ENCODE data around the gene ELK4. TPM values are rescaled to one million over a fixed set of nuclear protein-coding genes. Genes with fewer than 3 reads are reported as not detected.

The ELK4 gene
- total and polyA plus RNA-seq, 2 of the 13 experiments (the other 11 are each of a cell fraction or from before 2014, with no cell fraction given), result 8.3 to 13.1 TPM

DNA sequence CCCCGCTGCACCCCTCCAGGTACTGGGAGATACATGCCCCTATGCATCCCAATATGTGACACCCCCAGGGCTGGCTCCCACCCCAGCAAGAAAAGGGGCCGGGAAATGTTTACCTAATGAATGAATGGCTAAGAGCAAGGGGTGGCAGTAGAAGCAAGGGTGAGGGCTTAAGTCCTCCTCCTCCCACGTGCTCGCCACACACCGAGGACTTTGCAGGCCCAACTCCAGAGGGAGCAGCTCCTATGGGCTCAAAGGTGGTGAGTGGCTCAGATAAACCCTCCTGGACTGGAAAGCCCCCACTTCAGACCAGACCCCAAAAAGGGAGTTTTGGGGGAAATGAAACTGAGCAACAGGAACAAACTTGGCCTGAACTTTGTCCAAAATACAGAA lies 37.1 kb upstream of the ELK4 start (continued):
- TF ChIP-seq, protein P1, sequence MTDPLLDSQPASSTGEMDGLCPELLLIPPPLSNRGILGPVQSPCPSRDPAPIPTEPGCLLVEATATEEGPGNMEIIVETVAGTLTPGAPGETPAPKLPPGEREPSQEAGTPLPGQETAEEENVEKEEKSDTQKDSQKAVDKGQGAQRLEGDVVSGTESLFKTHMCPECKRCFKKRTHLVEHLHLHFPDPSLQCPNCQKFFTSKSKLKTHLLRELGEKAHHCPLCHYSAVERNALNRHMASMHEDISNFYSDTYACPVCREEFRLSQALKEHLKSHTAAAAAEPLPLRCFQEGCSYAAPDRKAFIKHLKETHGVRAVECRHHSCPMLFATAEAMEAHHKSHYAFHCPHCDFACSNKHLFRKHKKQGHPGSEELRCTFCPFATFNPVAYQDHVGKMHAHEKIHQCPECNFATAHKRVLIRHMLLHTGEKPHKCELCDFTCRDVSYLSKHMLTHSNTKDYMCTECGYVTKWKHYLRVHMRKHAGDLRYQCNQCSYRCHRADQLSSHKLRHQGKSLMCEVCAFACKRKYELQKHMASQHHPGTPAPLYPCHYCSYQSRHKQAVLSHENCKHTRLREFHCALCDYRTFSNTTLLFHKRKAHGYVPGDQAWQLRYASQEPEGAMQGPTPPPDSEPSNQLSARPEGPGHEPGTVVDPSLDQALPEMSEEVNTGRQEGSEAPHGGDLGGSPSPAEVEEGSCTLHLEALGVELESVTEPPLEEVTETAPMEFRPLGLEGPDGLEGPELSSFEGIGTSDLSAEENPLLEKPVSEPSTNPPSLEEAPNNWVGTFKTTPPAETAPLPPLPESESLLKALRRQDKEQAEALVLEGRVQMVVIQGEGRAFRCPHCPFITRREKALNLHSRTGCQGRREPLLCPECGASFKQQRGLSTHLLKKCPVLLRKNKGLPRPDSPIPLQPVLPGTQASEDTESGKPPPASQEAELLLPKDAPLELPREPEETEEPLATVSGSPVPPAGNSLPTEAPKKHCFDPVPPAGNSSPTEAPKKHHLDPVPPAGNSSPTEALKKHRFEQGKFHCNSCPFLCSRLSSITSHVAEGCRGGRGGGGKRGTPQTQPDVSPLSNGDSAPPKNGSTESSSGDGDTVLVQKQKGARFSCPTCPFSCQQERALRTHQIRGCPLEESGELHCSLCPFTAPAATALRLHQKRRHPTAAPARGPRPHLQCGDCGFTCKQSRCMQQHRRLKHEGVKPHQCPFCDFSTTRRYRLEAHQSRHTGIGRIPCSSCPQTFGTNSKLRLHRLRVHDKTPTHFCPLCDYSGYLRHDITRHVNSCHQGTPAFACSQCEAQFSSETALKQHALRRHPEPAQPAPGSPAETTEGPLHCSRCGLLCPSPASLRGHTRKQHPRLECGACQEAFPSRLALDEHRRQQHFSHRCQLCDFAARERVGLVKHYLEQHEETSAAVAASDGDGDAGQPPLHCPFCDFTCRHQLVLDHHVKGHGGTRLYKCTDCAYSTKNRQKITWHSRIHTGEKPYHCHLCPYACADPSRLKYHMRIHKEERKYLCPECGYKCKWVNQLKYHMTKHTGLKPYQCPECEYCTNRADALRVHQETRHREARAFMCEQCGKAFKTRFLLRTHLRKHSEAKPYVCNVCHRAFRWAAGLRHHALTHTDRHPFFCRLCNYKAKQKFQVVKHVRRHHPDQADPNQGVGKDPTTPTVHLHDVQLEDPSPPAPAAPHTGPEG (CRISPR knock-in tag; IDR thresholded peaks at IDR 0.05), result no peak
- TF ChIP-seq, protein P2, sequence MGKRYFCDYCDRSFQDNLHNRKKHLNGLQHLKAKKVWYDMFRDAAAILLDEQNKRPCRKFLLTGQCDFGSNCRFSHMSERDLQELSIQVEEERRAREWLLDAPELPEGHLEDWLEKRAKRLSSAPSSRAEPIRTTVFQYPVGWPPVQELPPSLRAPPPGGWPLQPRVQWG (CRISPR knock-in tag; IDR thresholded peaks at IDR 0.05; ENCODE audit: borderline replicate concordance, low read depth), result no peak
- TF ChIP-seq MYC (CRISPR knock-in tag; IDR thresholded peaks at IDR 0.05; ENCODE audit: borderline replicate concordance) (peak; percentile 62; the same call in 1 of the 2 replicates), ZIK1 (CRISPR knock-in tag; IDR thresholded peaks at IDR 0.05; ENCODE audit: borderline replicate concordance, low read depth) (0 out of 2 replicates have a peak, but pooled peaks have one; percentile 31), CENPX (CRISPR knock-in tag; IDR thresholded peaks at IDR 0.05) (no peak), ZNF777 (CRISPR knock-in tag; IDR thresholded peaks at IDR 0.05) (no peak), MED1 (CRISPR knock-in tag; IDR thresholded peaks at IDR 0.05) (no peak), CREB1 (IDR thresholded peaks at IDR 0.05) (no peak), CREB1 (CRISPR knock-in tag; IDR thresholded peaks at IDR 0.05) (no peak), ZNF484 (CRISPR knock-in tag; IDR thresholded peaks at IDR 0.05; ENCODE audit: borderline replicate concordance, low read depth) (no peak), ARNTL (CRISPR knock-in tag; IDR thresholded peaks at IDR 0.05) (peak; percentile 49; the same call in 1 of the 2 replicates), ZNF557 (CRISPR knock-in tag; IDR thresholded peaks at IDR 0.05) (no peak)
- TF ChIP-seq, protein P3, sequence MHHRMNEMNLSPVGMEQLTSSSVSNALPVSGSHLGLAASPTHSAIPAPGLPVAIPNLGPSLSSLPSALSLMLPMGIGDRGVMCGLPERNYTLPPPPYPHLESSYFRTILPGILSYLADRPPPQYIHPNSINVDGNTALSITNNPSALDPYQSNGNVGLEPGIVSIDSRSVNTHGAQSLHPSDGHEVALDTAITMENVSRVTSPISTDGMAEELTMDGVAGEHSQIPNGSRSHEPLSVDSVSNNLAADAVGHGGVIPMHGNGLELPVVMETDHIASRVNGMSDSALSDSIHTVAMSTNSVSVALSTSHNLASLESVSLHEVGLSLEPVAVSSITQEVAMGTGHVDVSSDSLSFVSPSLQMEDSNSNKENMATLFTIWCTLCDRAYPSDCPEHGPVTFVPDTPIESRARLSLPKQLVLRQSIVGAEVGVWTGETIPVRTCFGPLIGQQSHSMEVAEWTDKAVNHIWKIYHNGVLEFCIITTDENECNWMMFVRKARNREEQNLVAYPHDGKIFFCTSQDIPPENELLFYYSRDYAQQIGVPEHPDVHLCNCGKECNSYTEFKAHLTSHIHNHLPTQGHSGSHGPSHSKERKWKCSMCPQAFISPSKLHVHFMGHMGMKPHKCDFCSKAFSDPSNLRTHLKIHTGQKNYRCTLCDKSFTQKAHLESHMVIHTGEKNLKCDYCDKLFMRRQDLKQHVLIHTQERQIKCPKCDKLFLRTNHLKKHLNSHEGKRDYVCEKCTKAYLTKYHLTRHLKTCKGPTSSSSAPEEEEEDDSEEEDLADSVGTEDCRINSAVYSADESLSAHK (CRISPR knock-in tag; IDR thresholded peaks at IDR 0.05; ENCODE audit: borderline replicate concordance), result no peak
- TF ChIP-seq, protein P4, sequence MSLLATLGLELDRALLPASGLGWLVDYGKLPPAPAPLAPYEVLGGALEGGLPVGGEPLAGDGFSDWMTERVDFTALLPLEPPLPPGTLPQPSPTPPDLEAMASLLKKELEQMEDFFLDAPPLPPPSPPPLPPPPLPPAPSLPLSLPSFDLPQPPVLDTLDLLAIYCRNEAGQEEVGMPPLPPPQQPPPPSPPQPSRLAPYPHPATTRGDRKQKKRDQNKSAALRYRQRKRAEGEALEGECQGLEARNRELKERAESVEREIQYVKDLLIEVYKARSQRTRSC (CRISPR knock-in tag; IDR thresholded peaks at IDR 0.05; ENCODE audit: low read depth), result no peak
- TF ChIP-seq, protein P5, sequence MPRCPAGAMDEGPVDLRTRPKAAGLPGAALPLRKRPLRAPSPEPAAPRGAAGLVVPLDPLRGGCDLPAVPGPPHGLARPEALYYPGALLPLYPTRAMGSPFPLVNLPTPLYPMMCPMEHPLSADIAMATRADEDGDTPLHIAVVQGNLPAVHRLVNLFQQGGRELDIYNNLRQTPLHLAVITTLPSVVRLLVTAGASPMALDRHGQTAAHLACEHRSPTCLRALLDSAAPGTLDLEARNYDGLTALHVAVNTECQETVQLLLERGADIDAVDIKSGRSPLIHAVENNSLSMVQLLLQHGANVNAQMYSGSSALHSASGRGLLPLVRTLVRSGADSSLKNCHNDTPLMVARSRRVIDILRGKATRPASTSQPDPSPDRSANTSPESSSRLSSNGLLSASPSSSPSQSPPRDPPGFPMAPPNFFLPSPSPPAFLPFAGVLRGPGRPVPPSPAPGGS (CRISPR knock-in tag; IDR thresholded peaks at IDR 0.05), result no peak
- TF ChIP-seq, protein P6, sequence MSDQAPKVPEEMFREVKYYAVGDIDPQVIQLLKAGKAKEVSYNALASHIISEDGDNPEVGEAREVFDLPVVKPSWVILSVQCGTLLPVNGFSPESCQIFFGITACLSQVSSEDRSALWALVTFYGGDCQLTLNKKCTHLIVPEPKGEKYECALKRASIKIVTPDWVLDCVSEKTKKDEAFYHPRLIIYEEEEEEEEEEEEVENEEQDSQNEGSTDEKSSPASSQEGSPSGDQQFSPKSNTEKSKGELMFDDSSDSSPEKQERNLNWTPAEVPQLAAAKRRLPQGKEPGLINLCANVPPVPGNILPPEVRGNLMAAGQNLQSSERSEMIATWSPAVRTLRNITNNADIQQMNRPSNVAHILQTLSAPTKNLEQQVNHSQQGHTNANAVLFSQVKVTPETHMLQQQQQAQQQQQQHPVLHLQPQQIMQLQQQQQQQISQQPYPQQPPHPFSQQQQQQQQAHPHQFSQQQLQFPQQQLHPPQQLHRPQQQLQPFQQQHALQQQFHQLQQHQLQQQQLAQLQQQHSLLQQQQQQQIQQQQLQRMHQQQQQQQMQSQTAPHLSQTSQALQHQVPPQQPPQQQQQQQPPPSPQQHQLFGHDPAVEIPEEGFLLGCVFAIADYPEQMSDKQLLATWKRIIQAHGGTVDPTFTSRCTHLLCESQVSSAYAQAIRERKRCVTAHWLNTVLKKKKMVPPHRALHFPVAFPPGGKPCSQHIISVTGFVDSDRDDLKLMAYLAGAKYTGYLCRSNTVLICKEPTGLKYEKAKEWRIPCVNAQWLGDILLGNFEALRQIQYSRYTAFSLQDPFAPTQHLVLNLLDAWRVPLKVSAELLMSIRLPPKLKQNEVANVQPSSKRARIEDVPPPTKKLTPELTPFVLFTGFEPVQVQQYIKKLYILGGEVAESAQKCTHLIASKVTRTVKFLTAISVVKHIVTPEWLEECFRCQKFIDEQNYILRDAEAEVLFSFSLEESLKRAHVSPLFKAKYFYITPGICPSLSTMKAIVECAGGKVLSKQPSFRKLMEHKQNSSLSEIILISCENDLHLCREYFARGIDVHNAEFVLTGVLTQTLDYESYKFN (CRISPR knock-in tag; conservative IDR thresholded peaks at IDR 0.05), result no peak
